CD1c-positive myeloid dendritic cell (primary cell): ENCODE data around the gene DNAAF9.
"Not testable (repeated sequence)": the region's sequence is repeated elsewhere in the genome, so short reads cannot be mapped to it uniquely, and the experiment has no call there.

ENCODE experiments used
- DNase-seq: peaks from one replicate; pipeline ENCODE4 v3.0.0-alpha.2; 2016; ENCODE audit errors: extremely low spot score

DNAAF9 gene

DNA sequence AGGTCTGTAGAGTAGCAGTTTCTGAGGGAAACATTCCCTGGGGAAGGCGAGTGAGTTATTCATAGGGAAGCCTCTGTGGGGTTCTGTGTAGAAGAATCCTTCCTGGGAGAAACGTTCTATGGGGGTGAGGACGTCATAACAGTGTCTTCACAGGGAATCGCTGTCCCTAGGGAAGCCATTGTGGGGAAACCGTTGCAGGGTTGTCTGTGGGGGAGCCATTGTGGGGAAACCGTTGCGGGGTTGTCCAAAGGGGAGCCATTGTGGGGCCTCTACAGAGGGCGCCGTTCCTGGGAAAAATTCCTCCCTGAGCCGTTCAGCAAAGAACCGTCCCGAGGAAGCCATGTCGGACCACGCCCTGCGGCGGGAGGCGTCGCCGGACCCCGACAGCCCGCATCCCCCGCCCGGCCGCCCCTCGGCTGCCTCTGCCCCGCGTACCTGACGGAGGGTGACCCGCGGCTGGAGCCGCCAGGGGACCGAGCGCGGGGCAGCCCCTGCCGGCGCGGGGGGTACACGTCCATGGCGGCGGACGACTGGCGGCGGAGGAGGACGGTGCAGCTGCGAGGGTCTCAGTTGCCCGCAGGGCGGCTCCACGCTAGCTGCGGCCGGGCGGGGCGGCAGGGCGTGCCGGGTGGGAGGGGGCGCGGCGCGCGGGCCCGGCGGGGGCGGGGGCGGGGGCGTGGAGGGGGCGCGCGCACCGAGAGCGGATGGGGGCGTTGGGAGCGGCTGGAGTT is at the start of gene DNAAF9:
TSS of gene DNAAF9 (minus strand) at position 630 of the 731 bp plus-strand sequence. CDS start at position 518, 112 bp downstream.
- peak; percentile 70 for DNase-seq

DNA sequence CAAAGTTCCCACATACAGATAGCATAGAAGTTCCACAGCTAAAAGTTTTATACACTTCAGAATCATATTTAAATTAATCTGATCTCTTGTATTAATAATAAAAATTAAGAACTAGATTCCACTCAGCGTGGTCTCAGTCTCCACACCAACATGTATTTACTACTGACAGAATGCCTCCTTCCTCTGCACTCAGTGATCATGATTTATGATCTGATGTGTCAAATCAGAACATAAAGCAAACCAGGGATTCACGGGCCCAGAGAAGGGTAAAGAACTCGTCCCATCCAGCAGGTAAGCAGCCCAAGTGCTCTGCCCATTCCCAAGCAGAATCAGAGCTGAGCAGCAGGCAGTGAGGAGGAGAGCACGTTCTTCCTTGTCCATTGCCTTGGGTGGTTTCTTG is 49.2 kb upstream of the DNAAF9 start:
- DNase-seq, result no peak

DNA sequence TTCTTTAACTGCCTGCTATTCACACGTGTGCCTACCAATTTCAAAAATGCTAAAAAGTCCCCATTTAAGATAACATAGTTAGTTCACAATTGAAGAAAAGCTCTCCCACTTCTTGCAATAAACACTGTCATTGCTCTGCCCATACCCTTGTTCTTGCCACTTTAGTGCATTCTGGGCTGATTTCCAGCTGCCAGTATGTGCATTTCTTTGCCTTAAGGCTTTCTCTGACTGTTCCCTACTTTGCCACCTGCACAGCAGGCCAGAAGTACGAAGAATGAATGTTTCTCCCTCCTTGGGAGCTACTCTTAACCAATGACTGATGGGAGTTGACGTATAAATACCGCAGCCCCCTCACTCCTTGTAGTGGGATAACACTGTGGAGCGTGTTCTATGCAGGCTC is 47.4 kb upstream of the DNAAF9 start:
- no peak for DNase-seq

GRCh38 chr20:3452690-3453089 is 45.2 kb upstream of the DNAAF9 start:
- no peak for DNase-seq

DNA sequence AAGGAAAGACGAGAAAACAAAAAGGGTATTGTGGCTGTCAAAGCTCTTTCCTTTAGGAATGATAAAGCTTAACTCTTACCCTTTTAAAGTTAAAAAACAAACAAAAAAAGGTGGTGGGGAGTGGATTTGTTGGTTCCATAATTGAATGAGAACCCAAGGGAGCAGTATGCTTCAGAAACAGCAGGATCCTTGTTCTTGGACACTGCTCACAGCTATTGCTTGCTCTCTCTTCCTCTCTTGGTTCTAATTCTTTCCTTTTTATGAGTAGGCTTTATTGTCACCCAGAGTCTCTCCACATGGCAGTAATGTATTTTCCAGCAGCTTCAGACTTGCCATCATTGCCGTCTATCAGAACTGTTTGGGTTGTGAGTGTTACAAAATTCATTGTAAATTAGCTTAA is 44.7 kb upstream of the DNAAF9 start:
- no peak for DNase-seq

DNA sequence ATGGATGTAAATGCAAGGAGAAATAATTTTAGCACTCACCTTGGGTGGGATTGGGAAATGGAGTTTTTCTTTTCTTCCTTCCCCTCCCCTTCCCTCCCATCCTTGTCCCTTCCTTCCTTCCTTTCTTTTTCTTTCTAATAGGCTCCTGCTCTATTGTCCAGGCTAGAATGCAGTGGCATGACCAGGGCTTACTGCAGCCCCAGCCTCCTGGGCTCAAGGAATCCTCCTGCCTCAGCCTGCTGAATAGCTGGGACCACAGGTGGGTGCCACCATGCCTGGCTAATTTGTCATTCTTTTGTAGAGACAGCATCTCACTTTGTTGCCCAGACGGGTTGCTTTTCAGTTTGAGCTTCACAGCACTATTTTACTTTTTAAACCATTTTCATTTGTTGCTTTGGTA is 41.9 kb upstream of the DNAAF9 start:
- DNase-seq, result no peak

DNA sequence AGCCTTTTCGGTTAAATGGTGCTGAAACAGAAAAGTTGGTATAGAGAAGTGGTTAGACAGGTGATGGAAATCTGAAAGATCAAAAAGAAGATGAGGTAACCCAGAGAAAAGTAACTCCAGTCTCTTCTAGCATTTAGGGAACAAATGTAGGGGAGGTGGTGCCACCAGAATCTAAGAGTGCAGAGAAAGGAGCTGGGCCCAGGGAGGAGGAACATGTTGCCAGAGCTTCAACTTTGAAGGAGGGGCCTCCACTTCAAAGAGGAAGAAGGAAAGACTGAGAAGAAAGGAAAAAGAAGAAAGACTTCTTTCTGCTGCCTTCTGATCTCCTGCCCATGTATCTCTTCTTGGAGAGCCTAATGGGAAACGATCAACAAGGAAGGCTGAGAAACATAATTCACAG is 39.9 kb upstream of the DNAAF9 start:
- DNase-seq, result no peak

DNA sequence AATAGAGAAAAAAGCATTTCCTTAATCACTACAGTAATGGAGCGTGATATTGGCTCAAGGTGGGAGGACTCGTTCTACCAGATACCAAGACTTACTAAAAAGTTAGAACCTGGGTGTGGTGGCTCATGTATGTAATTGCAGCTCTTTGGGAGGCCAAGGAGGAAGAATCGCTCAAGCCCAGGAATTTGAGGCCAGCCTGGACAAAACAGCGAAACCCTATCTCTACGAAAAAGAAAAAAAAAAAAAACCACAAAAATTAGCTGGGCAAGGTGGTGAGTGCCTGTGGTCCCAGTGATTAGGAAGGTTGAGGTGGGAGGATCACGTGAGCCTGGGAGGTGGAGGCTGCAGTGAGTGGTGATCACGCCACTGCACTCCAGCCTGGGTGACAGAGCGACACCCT is 39.3 kb upstream of the DNAAF9 start:
- no peak for DNase-seq

DNA sequence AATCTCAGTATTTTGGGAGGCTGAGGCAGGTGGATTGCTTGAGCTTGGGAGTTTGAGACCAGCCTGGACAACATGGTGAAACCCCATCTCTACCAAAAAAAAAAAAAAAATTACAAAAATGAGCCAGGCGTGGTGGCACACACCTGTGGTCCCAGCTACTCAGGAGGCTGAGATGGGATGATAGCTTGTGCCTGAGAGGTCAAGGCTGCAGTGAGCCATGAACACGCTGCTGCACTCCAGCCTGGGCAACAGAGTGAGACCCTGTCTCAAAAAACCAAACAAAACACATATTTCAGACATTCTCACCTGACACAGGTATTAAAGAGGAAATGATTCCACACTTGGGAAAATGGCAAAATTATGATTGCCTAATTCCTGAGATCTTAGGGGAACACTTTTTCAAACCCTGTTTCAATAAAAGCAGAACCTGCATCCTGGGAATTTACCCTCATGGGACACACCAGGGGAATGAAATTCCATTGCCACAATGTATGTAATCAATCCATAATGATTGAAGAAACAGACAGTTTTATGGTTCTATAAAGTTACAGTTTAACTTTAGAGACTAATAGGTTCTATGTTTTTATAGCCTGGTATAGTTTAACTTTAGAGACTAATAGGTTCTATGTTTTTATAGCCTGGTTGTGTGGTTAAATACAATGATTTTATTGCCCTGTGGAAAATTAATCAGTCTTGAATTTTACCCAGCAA is 29.6 kb upstream of the DNAAF9 start:
- no peak for DNase-seq

DNA sequence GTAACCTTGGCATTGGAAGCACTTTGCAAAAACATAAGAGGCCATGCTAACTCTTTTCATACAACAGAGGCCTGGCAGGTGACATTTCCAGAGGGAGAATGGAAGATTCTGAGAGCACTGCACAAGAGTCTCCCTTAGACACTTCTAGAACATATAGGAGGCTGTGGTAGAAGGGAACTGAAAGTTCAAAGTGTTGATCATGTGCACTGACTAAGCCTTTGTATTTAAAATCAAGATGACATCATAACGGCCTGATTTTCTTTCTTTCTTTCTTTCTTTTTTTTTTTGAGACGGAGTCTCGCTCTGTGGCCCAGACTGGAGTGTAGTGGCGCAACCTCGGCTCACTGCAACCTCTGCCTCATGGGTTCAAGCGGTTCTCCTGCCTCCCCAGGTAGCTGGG is 26.8 kb upstream of the DNAAF9 start:
- peak; percentile 69 for DNase-seq

DNA sequence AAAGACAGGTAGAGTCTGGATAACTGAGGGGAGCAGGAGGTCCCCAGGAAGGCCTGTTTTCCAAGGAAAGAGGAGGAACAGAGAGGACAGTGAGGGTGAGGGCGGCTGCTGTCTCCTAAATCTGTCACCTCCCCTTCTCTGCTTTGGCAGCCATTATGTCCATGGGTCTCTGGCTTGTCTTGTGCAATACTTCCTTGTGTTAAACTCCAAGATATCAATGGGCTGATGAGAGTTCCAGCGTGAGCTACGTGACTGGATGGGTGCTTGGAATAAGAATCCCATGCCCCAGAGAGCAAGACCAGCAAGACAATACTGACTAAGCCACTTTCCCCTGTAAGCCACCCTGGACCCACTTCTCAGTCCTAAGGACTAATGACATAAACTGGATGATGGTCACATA is 26.3 kb upstream of the DNAAF9 start:
- DNase-seq, result no peak

- DNase-seq, result no peak
Observed at GRCh38 chr20:3432844-3433243, 25.4 kb upstream of the DNAAF9 start.

DNA sequence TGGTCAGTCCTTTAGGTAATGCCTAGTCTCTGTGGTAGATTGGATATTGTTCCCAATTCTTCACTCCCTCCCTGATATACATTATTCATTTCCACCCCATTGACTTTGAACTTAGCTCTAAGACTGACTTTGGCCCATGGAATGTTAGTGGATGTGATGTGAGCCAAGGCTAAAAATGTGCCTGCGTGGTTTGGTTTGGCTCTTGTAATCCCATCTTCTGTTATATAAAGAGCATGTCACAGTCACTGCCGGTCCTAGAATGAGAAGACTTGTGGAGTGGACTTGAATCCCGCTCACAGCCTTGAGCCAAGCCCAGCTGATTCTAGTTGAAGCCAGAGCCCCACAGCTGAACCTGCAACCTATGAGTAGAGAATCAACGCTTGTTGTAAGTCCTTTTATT is 23.6 kb upstream of the DNAAF9 start:
- no peak for DNase-seq

DNA sequence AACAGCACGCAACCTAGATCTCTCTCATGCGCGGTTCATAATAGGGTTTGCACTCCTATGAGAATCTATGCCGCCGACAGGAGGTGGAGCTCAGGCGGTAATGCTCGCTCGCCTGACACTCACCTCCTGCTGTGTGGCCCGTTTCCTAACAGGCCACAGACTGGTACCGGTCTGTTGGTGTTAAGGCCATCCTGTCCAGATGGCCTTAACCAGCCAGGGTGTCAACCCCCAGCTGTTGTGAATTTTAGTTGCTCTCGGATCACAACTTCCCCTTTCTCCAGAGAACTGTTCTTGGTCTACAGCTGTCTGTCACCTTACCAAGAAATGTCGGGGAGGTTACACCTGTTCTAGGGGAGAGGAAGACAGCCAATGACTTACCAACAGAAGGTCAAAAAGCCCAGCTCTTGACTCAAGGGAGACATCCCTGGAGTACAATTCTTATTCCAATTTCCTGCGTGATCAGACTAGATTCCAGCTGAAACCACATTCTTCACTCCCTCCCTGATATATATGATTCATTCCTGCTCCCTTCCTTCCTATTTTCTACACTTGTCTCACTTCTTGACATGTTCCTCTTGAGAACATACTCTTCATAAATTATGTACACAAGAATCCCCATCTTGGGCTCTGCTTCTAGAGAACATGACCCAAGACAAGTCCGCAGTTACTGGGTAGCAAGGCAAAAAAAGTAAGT is 23.1 kb upstream of the DNAAF9 start:
- peak; percentile 72 for DNase-seq

DNA sequence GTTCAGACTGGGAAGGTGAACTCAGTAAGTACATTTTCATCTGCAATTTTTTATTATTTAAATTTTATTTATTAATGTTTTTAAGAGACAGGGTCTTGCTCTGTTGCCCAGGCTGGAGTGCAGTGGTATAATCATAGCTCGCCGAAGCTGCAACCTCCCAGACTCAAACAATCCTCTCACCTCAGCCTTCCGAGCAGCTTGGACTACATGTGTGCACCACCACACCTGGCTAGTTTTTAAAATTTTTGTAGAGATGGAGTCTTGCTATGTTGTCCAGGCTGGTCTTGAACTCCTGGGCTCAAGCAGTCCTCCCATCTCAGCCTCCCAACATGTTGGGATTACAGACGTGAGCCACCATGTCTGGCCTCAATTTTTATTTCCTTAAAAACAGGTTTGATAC is 19.3 kb upstream of the DNAAF9 start:
- DNase-seq, result not testable (repeated sequence)

- no peak for DNase-seq
Observed at GRCh38 chr20:3423126-3423525, 15.7 kb upstream of the DNAAF9 start.

DNA sequence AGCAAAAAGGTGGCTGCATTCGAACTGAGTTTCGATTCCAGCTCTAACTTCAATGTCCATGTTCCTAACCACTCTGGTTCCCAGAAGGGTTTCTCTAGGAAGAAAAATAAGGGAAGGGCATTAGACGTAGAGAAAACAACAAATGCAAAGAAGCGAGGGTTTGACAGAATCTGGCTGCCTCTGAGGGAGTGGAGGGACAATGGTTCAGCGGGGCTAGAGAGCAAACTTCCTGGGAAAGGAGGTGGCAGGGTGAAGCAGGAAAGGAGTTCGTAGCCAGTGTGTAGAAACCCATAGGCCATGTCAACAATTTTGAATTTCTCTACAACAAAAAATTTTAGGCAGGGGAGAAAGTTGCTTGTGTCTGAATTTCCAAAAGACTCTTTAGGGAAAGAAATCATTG is 14.5 kb upstream of the DNAAF9 start:
- no peak for DNase-seq

DNA sequence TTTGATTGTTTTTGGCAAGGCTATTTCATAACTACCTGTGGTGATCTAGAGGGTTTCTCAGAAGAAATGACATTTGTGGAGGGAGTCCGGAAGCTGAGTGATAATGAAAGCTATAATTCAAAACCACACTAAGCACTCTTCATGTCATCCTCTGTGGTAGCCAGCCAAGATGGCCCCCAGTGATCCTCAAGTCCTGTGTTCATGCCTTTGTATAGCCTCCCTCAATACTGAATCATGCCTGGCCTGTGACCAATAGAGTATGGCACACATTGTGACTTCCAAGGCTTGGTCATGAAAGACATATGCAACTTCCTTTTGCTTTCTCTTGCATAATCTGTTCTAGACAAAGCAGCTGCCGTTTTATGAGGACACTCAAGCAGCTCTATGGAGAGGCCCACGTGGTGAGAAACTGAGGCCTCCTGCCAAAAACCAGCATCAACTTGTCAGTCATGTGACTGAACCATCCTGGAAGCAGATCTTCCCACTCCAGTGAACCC is 12.8 kb upstream of the DNAAF9 start:
- DNase-seq, result peak; percentile 87

GRCh38 chr20:3418161-3418560 is 10.7 kb upstream of the DNAAF9 start:
- DNase-seq, result not testable (repeated sequence)

GRCh38 chr20:3414122-3414521 is 6.7 kb upstream of the DNAAF9 start:
- no peak for DNase-seq

DNA sequence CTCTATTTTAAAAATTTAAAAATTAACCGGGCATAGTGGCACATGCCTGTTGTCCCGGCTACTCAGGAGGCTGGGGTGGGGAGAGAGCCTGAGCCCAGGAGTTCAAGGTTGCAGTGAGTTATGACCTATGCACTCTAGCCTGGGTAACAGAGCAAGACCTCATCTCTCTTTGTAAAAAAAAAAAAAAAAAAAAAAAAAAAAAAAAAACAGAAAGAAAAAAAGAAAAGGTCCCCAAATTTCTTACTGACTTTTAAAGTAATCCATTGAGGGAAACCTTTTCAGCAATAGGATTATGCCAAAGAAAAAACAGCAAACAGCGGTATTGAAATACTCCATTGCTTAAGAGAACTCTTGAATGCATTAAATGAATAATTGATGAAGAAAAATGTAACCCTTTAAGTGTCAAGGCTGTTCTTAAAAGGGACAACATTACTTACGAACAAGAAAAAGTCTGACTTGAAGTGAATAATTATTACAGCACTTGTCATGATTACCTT is 6.0 kb upstream of the DNAAF9 start:
- no peak for DNase-seq

- DNase-seq, result no peak
Observed at GRCh38 chr20:3412600-3413392, 5.3 kb upstream of the DNAAF9 start.
